KMS-11 (cell line): Measurements from ENCODE around the gene SUMO4.

Source experiments
- H2AFZ ChIP-seq: fragments of 200-600 bp; sonication (generic); 2 replicates; pipeline ENCODE4 v1.6.1; 2016; ENCODE audit warnings: antibody characterized with exemption, mixed run types, low read depth
- H3K27ac ChIP-seq: fragments of 200-600 bp; sonication (generic); 2 replicates; pipeline ENCODE4 v1.6.1; 2016; ENCODE audit warnings: mild to moderate bottlenecking, mixed run types
- H3K27me3 ChIP-seq: fragments of 200-600 bp; sonication (generic); 2 replicates; pipeline ENCODE4 v1.6.1; 2017; ENCODE audit warnings: mild to moderate bottlenecking, low read depth, mixed run types, moderate library complexity; ENCODE audit not compliant: insufficient read depth
- H3K36me3 ChIP-seq: fragments of 200-600 bp; sonication (generic); 2 replicates; pipeline ENCODE4 v1.6.1; 2017; ENCODE audit warnings: mild to moderate bottlenecking, mixed run types; ENCODE audit not compliant: insufficient read depth
- H3K4me1 ChIP-seq: fragments of 200-600 bp; sonication (generic); 2 replicates; pipeline ENCODE4 v1.6.1; 2016; ENCODE audit warnings: mild to moderate bottlenecking, low read depth, mixed run types; ENCODE audit not compliant: poor library complexity, severe bottlenecking
- H3K4me2 ChIP-seq: fragments of 200-600 bp; sonication (generic); 2 replicates; pipeline ENCODE4 v1.7.0; 2016; ENCODE audit warnings: mild to moderate bottlenecking, mixed run types
- H3K4me3 ChIP-seq: fragments of 200-600 bp; sonication (generic); IDR thresholded peaks from 2 replicates; pipeline ENCODE4 v1.6.1; 2017; ENCODE audit warnings: low read depth, low read length, mixed read lengths; ENCODE audit not compliant: insufficient read depth
- H3K79me2 ChIP-seq: fragments of 200-600 bp; sonication (generic); 2 replicates; pipeline ENCODE4 v1.6.1; 2016; ENCODE audit warnings: low read depth, mixed run types; ENCODE audit not compliant: insufficient read depth
- H3K9ac ChIP-seq: fragments of 200-600 bp; sonication (generic); 2 replicates; pipeline ENCODE4 v1.6.1; 2016; ENCODE audit warnings: mild to moderate bottlenecking, mixed run types
- H4K20me1 ChIP-seq: fragments of 200-600 bp; sonication (generic); 2 replicates; pipeline ENCODE4 v1.6.1; 2016; ENCODE audit warnings: mild to moderate bottlenecking, mixed run types; ENCODE audit not compliant: insufficient read depth
- TF ChIP-seq, protein P1 (sequence below): fragments of 200-600 bp; sonication (generic); conservative IDR thresholded peaks from 2 replicates; pipeline ENCODE4 v1.6.1; 2017; ENCODE audit warnings: low read depth, mild to moderate bottlenecking, antibody characterized with exemption, low read length, moderate library complexity, mixed read lengths

Gene SUMO4

GRCh38 chr6:149359440-149359839, 40.6 kb upstream of the SUMO4 start:
- Histone ChIP-seq H3K4me3 (no peak overlapping the region), H2AFZ (no peak overlapping the region), H4K20me1 (peaks cover 14% of the 10 kb centered on the region; the same call in 1 of the 2 replicates), H3K36me3 (no peaks in the 10 kb centered on the region), H3K79me2 (peaks cover 8% of the 10 kb centered on the region; the same call in 1 of the 2 replicates), H3K4me2 (no peak overlapping the region), H3K27ac (no peak overlapping the region), H3K4me1 (peaks cover 7% of the 10 kb centered on the region), H3K9ac (no peak overlapping the region), H3K27me3 (no peaks in the 10 kb centered on the region)
- TF ChIP-seq, protein P1, sequence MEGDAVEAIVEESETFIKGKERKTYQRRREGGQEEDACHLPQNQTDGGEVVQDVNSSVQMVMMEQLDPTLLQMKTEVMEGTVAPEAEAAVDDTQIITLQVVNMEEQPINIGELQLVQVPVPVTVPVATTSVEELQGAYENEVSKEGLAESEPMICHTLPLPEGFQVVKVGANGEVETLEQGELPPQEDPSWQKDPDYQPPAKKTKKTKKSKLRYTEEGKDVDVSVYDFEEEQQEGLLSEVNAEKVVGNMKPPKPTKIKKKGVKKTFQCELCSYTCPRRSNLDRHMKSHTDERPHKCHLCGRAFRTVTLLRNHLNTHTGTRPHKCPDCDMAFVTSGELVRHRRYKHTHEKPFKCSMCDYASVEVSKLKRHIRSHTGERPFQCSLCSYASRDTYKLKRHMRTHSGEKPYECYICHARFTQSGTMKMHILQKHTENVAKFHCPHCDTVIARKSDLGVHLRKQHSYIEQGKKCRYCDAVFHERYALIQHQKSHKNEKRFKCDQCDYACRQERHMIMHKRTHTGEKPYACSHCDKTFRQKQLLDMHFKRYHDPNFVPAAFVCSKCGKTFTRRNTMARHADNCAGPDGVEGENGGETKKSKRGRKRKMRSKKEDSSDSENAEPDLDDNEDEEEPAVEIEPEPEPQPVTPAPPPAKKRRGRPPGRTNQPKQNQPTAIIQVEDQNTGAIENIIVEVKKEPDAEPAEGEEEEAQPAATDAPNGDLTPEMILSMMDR: no peak

DNA sequence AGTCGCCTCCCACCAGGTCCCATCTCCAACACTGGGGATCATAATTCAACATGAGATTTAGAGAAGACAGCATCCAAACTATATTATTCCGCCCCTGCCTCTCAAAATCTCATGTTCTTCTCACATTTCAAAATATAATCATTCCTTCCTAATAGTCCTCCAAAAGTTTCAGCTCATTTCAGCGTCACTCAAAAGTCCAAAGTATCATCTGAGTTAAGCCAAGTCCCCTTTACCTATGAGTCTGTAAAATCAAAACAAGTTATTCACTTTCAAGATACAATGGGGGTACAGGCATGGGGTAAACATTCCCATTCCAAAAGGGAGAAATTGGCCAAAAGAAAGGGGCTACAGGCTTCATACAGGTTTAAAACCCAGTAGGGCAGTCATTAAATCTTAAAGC, 39.5 kb upstream of the SUMO4 start:
- TF ChIP-seq, protein P1: no peak
- peaks cover 14% of the 10 kb centered on the region; the same call in 1 of the 2 replicates for H4K20me1 ChIP-seq
- H3K79me2 ChIP-seq: peaks cover 8% of the 10 kb centered on the region; the same call in 1 of the 2 replicates
- H3K27me3 ChIP-seq: no peaks in the 10 kb centered on the region
- no peak overlapping the region for H3K4me2 ChIP-seq
- H3K4me1 ChIP-seq: peaks cover 7% of the 10 kb centered on the region
- H3K9ac ChIP-seq: no peak overlapping the region
- H3K36me3 ChIP-seq: no peaks in the 10 kb centered on the region
- H3K4me3 ChIP-seq: no peak overlapping the region
- no peak overlapping the region for H3K27ac ChIP-seq
- no peak overlapping the region for H2AFZ ChIP-seq

DNA sequence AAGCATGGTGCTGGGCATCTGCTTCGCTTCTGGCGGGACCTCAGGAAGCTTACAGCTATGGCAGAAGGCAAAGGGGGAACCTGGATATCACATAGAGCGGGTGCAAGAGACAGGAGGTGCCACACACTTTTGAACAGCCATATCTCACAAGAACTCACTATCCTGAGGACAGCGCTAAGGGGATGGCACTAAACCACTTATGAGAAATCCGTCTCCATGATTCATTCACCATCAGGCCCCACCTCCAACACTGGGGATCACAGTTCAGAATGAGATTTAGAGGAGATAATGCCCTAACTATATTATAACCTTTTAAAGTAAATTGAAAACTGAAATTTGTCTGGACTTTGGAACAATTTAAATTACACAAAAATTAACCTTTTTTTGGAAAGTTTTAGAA, 37.8 kb upstream of the SUMO4 start:
- H3K27ac ChIP-seq: no peak overlapping the region
- peaks cover 13% of the 10 kb centered on the region for H3K4me1 ChIP-seq
- no peak overlapping the region for H3K4me3 ChIP-seq
- H3K79me2 ChIP-seq: peaks cover 8% of the 10 kb centered on the region; the same call in 1 of the 2 replicates
- H3K27me3 ChIP-seq: no peaks in the 10 kb centered on the region
- H3K36me3 ChIP-seq: no peaks in the 10 kb centered on the region
- peaks cover 21% of the 10 kb centered on the region; the same call in 1 of the 2 replicates for H4K20me1 ChIP-seq
- H3K4me2 ChIP-seq: no peak overlapping the region
- no peak overlapping the region for H3K9ac ChIP-seq
- TF ChIP-seq, protein P1: no peak
- no peak overlapping the region for H2AFZ ChIP-seq

DNA sequence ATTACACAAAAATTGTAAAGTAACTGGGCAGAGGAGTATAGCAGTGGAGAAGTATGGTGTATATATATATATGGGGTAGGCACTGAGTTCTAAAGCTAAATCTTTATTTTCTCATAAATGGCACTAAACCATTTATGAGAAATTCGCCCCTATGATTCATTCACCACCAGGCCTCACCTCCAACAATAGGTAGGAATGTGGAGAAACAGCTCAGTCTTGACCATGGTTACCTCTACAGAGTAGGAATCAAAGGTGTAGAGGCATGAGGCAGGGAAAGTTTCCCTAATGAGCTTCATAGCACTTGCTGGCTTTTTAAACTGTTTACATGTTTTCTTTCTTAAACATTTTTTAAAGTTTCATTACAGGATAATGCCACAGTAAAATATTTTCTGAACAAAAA, 36.9 kb upstream of the SUMO4 start:
- TF ChIP-seq, protein P1: no peak
- H3K27ac ChIP-seq: no peak overlapping the region
- H3K4me3 ChIP-seq: no peak overlapping the region
- H2AFZ ChIP-seq: no peak overlapping the region
- peaks cover 14% of the 10 kb centered on the region for H3K4me1 ChIP-seq
- H3K27me3 ChIP-seq: no peaks in the 10 kb centered on the region
- H3K4me2 ChIP-seq: no peak overlapping the region
- no peak overlapping the region for H3K9ac ChIP-seq
- peaks cover 21% of the 10 kb centered on the region; the same call in 1 of the 2 replicates for H4K20me1 ChIP-seq
- H3K36me3 ChIP-seq: no peaks in the 10 kb centered on the region
- peaks cover 8% of the 10 kb centered on the region; the same call in 1 of the 2 replicates for H3K79me2 ChIP-seq
